Inflammatory macrophage treated with lipopolysaccharide for 1 hour (primary cell): Measurements from ENCODE around the gene CLCN6.
A peak's percentile ranks its signal among the peaks of the same experiment; 100 is the strongest.

Experiments used
- DNase-seq, 2 donors: peaks; one replicate each; pipeline ENCODE4 v3.0.0-alpha.2; 2020 to 2022

Gene CLCN6, protein sequence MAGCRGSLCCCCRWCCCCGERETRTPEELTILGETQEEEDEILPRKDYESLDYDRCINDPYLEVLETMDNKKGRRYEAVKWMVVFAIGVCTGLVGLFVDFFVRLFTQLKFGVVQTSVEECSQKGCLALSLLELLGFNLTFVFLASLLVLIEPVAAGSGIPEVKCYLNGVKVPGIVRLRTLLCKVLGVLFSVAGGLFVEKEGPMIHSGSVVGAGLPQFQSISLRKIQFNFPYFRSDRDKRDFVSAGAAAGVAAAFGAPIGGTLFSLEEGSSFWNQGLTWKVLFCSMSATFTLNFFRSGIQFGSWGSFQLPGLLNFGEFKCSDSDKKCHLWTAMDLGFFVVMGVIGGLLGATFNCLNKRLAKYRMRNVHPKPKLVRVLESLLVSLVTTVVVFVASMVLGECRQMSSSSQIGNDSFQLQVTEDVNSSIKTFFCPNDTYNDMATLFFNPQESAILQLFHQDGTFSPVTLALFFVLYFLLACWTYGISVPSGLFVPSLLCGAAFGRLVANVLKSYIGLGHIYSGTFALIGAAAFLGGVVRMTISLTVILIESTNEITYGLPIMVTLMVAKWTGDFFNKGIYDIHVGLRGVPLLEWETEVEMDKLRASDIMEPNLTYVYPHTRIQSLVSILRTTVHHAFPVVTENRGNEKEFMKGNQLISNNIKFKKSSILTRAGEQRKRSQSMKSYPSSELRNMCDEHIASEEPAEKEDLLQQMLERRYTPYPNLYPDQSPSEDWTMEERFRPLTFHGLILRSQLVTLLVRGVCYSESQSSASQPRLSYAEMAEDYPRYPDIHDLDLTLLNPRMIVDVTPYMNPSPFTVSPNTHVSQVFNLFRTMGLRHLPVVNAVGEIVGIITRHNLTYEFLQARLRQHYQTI

DNA sequence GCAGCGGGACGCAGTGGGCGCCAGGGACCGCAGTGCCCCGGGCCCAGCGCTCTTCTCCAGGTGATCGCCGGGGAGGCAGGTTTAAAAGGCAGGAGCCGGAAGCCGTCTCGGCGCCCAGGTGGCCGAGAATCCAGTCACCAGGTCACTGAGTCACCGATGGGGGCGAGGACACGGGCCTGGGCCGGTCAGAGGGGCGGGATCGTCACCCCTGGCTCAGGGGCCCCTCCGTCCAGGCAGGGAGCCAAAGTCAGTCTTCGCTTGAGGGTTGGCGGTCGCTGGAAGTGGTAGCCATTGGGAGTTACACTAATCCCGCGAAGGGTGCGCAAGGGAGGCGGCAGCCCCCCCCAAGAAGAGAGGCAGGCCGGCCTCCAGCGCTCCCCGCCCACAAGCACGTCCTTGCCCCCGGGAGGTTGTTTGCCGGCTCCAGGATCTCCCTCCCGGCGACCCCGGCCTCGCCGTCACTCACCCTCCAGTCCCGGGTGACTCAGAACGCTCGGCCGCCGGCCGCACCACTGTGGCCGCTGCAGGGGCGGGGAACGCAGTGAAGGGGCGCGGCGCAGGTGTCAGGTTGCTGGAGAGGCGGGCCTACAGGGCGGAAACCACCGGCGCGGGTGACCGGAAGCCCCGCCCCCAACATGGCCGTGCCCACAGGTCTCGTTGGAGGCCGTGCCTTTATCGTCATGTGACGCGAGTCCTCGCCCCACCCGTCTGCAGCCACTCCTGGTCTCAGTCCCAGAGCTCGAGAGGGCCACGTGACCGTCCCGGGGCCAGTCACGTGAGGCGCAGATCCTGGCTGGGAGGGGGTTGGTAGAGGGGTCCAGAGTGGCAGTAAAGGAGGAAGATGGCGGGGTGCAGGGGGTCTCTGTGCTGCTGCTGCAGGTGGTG, at the start of gene CLCN6, which contains the start of gene MTHFR:
TSS of gene CLCN6 (plus strand) at position 770 of the 885 bp plus-strand sequence. CDS start at position 842, 72 bp downstream.
TSS of gene MTHFR (minus strand) at position 543 of the 885 bp plus-strand sequence. CDS start 2,848 bp downstream, outside the sequence.
- peak; percentile 97 to 98 for DNase-seq

DNA sequence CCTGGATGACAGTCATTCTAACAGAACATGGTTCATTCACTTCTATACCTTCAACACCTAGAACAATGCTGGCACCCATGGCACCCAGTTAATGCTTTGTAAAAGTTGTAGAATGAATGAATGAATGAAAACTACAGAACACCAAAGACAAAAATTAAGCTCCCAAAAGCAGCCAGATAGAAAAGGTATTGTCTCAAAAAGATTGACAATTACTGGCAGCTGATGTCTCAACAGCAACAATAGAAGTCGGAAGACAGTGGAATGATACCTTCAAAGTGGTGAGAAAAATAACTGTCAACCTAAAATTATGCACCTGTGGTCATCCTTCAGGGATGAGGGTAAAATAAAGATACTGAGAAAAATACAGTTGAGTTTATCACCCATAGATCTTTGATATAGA, 48.9 kb upstream of the CLCN6 start:
- no peak for DNase-seq

DNA sequence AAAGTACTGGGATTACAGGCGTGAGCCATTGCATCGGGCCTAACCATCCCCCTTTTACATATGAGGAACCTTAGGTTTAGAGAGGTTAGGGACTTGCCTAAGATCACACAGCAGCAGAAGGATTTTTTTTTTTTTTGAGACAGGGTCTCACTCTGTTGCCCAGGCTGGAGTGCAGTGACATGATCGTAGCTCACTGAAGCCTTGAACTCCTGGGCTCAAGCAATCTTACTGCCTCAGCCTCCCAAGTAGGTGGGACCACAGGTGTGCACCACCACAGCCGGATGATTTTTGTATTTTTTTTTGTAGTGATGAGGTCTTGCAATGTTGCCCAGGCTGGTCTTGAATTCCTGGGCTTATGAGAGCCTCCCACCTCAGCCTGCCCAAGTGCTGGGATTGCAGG, 46.2 kb upstream of the CLCN6 start:
- no peak for DNase-seq

DNA sequence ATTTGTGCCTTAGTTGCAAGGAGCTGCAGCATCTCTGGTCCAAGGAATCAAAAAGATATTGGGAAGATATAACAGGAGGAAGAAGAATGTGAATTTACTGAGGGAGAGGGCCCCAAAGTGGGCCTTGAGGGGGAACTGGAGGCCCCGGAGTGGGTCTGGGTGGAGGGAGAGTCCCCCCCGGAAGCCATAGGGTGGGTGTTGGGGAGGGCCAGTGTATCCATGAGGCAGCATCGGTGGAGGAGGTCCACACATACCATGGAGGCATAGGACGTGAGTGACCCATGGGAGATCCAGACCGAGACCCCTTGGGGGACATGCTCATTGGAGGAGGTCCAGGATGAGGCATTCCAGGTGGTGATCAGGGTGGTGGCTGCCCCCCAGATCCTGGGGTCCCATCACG, 44.7 kb upstream of the CLCN6 start:
- no peak for DNase-seq

DNA sequence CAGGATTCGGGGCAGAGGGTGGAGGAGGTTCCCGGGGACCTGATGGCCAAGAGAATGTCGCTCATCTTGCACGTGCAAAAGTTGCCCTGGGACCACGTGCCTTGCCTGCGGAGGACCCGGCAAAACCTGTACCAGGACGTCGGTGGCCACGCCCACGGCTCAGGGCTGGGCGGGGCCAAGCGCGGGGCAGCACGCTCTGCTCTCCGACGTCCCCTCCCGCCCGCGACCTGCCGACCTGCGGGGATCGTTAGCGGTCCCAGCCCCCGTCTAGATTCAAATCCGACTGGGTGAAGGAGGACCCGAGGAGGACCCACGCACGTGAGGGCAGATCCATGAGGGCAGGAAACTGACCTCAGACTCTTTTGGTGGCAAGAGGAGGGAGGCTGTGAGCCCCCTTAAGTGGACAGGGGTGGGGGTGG, 44.0 kb upstream of the CLCN6 start, which contains the start of gene C1orf167:
TSS of gene C1orf167 (plus strand) at position 206 of the 419 bp plus-strand sequence. CDS start 2,208 bp downstream, outside the sequence.
- no peak for DNase-seq

DNA sequence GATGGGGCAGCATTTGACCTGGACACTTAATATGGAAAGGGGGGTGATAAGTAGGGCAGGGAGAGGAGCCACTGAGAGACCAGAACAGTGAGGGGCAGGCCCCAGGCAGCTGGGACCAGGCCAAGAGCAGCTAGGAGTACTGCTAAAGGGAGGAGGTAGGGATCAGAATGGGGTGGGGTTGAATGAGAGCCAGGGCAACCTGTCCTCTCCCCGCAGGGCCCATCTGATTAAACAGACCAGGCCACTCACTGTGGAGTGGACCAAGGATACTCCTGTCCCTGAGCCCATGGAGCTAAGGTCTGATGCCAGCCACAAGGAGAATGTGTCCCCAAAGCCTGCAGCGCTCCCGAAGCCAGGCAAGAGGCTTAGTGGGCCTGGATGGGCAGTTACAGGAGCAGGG, 41.9 kb upstream of the CLCN6 start:
- no peak for DNase-seq

DNA sequence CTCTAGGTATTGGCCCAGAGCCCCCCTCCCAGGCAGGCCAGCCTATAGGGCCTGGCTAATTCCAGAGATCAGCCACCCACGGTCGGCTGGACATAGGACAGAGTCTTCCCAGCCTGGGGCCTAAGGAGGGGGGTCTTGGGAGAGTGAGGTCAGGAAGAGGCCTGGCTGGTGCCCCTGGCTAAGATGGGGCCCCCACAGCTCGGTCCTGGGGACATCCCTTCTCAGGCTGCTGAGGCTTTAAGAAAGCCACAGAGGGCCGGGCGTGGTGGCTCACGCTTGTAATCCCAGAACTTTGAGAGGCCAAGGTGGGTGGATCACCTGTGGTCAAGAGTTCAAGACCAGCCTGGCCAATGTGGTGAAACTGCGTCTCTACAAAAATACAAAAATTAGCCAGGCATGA, 41.5 kb upstream of the CLCN6 start:
- DNase-seq: no peak

DNA sequence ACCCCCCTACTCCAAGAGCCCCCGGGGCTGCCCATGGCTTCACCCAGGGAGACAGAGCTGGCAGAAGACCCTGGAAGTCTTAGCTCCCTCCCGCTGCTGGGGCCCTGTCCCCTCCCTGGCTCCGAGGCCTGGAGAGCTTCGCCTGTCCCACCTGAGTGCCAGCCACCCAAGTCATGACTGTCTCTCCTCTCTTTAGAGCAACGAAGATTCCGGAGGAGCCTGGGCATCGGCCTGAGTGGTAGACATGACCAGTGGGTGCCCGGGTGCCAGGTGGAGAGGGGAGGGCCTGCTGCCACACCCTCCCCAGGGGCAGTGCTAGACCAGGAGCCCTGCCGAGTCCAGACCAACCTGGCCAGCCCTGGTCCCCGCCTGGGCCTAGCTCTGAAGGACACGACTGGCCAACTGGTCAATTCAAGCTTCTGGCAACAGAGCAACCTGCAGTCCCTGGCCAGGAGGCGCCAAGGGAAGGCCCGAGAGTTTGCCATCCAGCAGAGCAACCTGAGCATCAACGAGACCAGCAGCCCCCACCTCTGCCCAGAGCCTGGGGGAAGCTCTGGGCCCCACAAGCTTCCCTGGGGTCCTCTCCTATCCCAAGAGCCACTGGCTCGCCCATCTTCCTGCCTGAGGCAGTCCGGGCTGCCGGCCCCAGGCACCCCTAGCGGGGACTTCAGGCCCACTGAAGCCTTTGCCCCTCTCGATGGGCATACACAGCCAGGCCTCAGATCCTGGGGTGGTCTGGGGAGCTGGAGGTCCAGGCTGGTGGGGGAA, 40.1 kb upstream of the CLCN6 start:
- no peak for DNase-seq

DNA sequence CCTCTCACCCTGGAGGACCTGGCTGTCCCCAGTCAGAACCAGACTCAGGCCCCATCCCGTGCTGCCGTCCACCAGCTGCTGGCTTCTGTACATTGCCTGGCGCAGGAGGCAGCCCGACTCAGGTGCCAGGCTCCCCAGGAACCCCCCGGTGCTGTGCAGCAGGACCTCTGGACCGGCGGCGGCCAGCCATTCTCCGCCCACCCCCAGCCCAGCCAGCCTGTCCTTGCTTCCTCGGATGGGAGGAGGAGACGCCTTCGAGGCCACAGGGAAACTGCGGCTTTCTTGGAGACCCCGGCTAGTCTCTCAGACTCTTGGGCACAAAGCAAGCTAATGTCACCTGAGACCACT, 39.6 kb upstream of the CLCN6 start:
- no peak for DNase-seq

DNA sequence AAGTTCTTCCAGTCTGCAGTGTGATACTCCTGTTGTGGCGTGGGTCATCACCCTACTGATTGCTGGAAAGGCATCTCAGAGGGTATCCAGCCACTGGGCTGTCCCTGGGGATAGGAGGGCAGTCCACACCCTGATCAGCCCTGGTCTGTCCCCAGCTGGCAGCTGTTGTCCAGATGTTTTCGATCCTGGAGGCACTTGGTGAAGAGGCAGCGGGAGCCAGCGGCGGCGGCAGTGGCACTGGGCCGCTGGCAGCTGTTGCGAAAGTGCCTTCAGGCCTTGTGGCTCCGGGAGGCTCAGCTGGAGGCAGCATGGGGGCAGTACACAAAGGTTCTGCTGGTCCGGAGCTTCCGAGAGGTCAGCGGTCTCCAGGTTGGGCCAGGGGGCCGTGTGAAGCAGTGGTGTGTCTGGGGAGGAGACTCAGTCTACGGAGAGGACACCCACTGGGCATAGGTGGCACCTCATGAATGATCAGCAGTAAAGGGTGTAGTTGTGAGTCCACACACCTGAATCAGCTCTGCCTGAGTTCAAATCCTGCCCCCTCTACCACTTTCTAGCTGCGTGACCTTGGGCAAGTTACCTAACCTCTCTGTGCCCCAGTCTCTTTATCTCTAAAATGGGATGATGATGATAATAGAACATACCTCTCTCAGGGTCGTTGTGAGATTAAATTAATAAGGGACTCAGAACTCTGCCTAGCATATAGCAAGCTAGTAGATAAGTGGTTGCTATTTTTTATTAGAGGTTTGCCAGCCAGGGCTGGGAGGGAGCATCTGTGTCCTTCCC, 37.9 kb upstream of the CLCN6 start:
- DNase-seq: no peak

DNA sequence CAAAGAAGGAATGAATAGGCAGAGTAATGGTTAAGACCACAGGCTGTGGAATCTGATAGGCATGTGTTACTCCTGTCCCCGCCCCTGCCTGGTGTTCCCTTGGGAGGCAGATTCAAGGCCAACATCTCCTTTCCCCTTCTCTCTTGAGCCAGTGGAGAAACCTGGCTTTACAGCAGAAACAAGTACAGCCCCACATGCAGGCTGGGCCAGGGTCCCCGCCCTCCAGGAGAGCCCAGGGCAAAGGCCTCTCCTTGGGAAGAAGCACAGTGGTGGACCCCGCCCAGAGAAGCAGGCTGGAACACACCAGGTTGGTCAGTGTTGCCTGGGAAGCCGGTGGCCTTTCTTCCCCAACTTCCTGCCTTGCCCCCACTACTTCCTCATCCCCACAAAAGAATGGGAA, 37.2 kb upstream of the CLCN6 start:
- DNase-seq: no peak

DNA sequence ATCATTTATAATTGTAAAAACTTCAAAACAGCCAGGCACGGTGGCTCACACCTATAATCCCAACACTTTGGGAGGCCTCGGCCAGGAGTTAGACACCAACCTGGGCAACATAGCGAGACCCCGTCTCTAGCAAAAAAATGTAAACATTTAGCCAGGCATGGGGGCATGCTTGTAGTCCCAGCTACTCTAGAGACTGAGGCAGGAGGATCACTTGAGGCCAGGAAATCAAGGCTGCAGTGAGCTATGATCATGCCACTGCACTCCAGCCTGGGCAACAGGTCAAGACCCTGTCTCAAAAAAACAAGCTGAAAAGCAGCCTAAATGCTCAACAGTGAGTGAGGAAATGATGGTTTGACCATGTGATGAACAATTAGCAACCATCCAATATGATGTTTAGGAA, 36.7 kb upstream of the CLCN6 start:
- no peak for DNase-seq

DNA sequence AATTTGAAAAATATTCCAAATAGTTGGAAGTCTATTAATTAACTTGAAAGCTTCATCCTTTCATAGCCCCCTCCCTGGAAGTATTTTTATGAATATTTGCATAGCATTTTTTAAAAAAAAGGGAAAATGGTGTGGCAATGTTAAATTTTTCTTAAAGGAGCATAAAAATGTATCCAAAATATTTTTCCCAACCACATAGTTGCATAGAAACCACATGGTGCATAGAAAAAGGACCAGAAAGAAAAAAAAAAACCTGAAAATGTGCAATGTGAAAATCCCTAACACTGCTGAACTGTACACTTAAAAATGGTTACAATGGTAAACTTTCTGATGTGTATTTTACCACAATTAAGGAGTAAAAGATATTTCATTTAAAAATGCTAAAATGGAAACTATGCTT, 36.0 kb upstream of the CLCN6 start:
- DNase-seq: no peak

DNA sequence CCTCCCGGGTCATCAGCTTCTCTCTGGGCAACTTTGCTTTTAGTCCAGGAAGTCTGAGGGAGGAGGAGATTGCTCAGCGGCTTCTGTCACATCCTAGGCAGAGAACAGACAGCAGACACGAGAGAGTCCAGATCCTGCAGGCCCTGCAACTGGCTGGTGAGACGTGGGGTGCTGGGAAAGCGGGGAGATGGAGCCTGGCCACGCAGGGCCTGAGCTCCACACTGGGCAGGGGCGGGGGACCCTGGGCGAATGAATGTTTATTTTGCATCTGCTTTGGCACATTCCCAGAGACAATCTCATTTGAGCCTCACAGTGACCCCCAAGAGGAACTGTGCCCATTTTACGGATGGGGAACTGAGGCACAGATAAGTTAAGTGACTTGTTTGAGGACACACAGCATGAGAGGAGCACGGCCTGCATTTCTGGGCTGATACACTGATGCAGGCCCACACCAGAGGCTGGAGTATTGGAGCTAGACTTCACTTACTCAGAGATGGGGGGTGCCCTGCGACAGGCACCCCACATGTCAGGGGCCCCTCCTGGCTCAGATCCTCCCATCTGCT, 34.4 kb upstream of the CLCN6 start:
- no peak for DNase-seq

DNA sequence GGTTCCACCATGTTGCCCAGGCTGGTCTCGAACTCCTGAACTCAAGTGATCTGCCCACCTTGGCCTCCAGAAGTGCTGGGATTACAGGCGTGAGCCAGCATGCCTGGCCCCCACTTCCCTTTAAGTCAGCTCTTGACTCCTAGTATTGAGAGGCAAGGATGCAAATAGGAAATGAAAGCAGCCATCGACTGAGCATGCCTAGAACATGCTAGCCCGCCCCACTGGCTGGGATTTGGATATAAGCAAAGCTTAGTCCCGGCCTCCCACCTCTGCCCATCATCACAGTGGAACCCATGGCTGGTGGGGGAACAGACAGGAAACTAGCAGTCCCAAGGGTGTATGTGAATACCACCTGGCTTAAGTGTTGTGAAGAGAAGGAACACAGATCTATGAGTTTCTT, 33.5 kb upstream of the CLCN6 start:
- DNase-seq: peak in 1 of 2 donors; percentile 9

DNA sequence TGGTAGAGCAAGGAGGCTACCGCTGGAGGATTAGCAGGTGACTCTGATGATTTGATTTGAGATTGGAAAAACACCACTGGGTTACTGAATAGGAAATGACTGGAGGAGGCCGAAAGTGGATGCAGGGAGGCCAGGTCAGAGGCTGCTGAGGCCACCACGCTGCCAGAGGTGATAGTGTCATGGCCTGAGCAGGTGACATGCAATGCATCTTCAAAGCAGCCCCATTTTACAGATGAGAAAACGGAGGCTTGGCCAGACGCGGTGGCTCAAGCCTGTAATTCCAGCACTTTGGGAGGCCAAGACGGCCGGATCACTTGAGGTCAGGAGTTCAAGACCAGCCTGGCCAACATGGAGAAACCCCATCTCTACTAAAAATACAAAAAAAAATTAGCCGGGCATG, 31.2 kb upstream of the CLCN6 start:
- DNase-seq: no peak

DNA sequence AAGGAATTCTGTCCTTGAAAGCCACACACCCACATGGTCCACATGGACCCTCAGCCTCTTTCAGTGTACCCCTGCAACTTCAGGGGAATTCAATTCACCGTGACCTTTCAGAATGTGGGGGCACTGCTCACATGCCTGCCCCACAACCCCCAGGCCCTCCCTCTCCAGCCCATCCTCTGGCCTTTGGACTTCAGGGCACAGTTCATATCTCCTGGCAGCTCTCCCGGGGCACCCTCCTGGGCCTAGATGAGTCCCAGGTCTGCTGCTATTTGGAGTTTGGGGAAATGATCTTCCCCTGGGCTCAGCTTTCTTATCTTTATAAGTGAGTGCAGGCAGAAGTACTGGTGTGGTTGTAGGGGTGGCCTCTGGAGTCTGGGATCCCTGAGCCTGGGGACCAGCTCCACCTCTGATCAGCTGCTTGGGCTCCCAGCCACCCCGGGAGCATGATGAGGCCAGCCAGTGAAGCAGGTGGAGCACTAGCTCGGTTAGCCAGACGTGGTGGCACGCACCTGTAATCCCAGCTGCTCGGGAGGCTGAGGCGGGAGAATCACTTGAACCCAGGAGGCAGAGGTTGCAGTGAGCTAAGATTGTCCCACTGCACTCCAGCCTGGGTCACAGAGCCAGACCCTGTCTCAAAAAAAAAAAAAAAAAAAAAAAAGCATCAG, 28.2 kb upstream of the CLCN6 start:
- DNase-seq: no peak

DNA sequence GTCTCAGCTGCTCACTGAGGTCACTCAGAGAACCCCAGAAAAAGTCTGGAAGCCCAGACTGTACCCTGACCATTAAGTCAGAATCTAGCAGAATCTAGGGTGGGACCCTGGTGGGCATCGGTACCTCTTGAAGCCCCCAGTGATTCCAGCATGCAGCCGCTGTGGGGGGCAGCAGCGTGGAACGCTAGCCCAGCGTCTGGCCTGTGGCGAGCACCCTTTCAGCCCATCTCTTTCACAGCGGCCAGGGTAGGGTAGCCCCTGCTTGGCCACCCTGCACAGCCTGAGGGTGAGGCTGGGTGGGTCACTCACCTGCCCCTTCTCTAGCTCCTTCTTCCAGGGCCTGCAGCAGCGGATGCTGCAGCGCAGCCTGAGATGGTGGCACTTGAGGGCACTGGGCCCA, 27.7 kb upstream of the CLCN6 start:
- no peak for DNase-seq

DNA sequence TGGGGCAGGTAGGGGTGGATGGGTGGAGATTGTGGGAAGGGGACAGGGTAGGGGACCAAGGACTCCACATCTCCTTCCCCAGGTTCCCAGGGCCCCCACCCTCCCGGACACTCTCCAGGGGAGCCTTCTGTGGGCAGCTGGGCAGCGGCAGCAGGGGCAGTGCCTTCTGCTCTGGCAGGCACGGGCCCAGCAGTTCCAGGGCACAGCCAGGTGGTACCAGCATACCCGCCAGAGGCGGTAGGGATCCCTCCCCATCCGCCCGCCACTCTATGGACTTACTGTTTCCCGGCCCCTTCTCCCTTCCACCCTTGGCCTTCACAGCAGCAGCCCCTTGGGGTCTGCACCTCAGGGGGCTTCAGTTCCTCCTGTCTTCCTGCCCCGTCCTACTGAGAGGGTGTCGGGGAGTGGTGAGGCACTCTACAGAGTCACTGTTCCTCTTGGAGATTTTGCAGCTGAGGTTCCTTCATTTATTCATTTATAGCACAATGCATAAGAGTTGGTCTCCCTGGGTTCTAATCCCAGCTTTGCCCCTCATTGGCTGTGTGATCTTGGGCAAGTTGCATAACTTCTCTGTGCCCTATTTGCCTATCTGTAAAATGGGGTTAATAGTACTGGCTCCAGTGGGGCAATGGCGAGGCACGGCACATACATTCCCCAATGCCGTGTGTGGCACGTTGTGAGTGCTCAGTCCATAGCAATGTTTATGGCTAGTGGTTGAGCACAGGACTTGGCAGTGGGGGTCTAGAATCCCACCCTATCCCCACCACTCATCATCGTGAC, 27.0 kb upstream of the CLCN6 start:
- DNase-seq: no peak
